HG03558 (cell line): ENCODE results near the gene HMGCS1.
"Not testable (repeated sequence)": the region's sequence is repeated elsewhere in the genome, so short reads cannot be mapped to it uniquely, and the experiment has no call there.

Experiments used
- ATAC-seq: cut with Tn5 transposase; IDR thresholded peaks from one replicate; pipeline ENCODE4 v1.9.1; 2021; ENCODE audit warnings: moderate number of reproducible peaks; ENCODE audit not compliant: unreplicated experiment; ENCODE audit errors: extremely low read depth

The HMGCS1 gene

DNA sequence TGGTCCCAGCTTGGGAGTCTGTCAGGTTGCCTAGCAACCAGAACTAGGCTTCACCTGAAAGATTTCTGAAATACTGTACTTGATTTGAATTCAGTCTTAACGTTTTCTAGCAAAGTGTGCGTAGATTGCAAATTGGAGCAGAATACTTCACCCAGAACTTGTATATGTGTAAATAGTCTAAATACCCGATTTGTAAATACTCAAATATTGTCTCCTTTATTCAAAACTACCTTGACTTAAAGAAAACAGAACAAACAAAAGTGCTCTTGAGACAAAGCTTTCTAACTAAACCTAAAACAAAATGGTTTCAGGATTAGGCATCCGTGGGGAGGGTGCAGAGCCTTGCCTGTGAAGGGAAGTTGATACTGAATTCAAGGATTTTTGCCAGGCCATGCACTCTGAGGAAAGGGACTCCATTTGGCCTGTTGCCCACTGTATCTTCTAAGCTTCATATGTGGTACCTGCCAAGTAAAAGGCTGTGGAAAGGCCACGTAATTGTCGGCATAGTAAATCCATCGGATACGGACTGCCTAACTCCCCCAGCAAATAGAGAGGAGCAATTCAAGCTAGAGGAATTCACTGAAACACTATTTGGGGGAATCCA is 744 bp upstream of the HMGCS1 start:
- no peak for ATAC-seq

DNA sequence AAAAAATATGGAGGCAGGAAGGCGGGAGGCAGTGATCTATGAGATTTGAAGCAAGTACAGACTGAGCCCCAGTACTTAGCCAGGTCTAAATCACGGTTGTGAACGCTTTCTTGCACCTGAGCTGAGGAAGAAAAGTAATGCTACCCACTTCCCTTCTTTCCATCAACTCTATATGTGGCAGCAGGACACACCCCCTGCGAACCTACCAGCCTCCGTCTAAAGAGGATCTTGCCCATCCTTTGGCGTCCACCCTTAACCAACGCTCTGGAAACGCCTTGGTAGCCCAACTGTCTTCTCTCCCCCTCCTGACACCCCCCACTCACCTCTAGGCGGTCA is 545 bp downstream of the HMGCS1 start:
- ATAC-seq, result peak; percentile 0

DNA sequence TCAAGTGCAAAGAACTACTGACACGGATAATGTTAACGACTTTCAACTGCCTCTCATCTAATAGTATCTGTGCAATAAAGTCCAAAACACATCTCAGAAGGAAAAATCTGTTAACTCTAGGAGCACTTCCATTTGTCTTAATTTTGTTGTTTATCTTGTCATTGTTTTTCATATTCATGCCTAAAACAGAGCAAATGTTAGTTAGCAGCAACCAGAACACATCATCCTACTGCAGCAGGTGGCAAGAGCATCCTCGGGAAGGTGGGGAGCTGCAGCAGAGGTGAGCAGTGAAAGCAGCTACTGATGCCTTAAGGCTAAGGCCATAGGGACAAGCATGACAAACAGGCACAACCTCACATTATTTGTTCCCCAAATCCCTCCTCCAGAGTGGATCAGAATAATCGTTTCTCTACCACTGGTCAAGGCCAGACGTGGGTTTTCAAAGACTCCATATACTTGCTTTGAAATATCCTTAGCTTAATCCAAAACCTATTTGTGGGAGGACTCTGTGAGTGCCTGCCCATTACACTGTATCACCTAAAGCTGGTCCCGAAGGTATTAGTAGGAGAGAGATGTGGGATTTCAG is 1.0 kb downstream of the HMGCS1 start:
- no peak for ATAC-seq

DNA sequence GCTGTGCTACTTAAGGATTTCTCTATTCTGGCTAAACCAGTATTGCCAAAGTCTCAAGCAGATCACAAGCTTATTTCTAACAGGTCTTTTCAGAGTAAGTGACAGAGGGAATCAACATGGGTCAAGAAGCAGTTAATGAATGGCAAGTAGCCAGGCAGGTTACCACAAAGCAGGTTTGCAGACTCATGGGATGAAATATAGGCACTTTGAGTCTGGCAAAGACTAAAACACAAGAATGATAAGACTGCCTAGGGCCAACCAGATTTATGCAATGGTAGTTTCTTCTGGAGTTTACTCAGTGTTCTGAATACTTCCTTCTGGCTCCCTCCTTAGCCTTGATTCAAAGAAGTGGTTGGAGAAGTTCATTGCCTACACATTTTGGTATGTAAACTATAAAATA is 3.6 kb downstream of the HMGCS1 start:
- ATAC-seq, result no peak

DNA sequence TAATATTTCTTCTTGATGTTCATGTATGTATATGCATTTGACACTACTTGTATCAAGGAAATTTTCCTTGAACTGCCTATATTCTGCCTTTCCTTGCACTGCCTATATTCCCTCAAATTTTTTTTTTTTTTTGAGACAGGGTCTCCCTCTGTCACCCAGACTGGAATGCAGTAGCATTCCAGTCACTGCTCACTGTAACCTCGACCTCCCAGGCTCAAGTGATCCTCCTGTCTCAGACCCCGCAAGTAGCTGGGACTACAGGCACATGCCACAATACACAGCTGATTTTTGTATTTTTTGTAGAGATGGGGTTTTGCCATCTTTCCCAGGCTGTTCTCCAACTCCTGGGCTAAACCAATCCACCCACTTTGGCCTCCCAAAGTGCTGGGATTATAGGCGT is 4.1 kb downstream of the HMGCS1 start:
- ATAC-seq, result no peak

DNA sequence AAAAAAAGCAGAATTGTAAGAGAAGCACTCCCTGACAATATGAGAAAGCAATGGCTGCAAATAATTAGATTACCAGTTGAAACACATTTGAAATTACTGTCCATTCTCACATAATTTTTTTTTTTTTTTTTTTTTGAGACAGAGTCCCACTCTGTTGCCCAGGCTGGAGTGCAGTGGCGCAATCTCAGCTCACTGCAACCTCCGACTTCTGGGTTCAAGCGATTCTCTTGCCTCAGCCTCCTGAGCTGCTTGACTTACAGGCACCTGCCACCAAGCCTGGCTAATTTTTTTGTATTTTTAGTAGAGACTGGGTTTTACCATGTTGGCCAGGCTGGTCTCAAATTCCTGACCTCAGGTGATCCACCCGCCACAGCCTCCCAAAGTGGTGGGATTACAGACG is 6.3 kb downstream of the HMGCS1 start:
- not testable (repeated sequence) for ATAC-seq

DNA sequence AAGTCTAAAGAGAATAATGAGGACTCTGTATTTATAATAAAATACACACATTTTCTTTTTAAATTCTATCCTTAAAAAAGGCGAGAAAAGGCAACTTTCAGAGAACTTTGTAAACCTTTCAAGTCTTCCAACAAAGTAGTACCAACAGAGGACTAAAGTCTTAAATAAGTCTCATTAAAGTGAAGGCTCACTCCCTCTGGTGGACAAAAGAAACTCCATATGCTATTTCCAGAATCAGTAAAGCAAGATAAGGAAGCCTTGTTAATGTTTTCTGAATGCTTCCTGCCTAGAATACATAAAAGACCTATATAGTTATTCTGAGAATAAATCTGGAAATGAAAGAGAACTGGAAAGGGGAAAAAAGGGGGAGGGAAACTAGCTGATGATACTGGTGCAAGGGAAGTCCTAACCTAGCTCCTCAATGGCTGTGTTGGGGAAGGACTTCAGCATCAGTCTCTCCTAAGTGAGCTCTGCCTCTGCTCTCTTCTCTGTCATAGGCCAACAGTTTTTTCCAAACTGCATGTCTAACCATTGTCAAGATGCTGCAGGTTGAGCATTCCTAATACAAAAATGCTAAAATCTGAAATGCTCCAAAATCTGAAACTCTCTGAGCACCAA is 7.2 kb downstream of the HMGCS1 start:
- no peak for ATAC-seq

DNA sequence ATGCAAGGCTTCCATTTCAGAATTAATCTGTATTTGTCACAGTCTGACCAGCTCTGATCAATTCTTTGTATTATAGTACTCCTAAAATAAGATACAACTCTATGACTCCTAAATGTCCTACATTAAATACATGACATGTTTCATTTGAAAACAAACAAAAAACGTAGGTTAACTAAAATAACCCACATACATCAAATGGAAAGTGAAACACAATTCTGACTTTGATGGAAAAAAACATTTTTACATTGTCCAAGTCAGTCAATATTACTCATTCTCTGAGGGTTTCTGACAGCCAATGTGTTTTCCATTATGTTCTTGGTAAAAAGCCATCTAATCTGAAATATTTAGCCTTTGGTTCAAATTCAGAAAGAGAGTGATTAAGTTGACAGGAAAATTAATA is 8.7 kb downstream of the HMGCS1 start:
- ATAC-seq, result no peak

DNA sequence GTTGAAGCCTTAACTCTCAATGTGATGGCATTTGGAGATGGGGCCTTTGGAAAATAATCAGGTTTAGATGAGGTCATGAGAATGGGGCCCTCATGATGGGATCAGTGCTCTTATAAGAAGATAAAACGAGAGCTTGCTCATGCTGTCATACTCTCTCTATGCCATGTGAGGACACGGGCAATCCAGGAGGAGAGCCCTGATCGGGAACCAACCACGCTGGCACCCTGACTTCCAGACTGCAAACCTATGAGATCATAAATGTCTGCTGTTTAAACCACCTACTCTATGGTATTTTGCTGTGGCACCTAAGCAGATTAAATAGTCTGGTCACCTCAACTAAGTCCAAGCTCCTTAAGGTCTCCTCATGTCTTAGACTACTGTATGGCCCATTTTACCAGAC is 10.0 kb downstream of the HMGCS1 start:
- ATAC-seq, result no peak

DNA sequence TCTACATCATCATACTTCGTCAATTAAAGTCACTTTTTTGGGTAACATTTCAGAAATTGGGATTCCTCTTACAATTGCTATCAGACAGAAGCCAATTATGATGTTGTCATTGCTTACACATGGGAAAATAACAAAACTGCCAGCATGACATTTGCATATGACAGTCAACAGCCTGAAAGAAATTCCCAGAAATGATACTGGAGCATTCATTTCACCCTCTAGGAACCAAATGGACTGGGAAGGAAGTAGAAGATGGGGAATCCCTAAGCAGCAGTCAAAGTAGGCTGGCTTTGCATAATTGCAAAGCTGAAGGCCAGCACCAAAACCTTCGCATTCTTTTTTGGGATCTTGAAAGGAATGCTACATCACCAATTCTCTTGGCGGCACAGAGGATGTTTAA is 10.7 kb downstream of the HMGCS1 start:
- ATAC-seq, result no peak

DNA sequence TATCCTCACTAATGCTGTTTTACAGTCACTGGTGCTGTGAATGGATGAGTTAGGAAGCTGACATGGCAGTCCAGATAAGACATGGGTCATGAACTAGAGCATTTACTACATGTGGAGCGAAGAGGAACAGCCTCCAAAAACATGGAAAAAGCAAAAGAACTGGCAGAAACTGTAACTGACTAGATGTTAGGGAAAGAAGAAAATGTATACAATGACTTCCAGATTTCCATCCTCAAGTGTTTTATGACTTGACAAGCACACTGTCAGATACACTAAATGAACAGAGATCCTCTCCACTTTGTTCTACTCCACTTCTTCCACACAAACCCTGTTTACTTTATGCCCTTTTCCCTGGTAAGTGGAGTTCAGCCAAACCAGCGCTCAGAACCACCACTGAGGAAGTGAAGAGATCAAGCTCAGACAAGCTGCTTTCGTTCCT is 11.5 kb downstream of the HMGCS1 start:
- no peak for ATAC-seq

DNA sequence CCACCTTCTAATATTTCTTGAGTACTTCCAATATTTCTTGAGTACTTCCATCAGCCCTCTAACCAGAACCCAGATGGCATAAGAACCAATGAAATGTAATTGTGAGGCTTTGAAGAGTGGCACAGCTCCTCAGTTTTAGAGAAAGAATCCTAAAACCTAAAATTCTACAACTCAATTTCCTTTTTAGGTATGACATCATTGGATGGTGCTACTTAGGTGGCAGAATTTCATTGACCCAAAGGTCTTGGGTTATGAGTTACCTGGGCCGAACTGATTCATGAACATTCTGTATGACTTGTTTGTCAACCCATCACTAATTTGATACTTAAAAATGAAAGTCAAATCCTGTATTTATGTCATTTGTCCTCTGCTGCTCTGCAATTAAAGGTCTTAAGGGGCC is 13.1 kb downstream of the HMGCS1 start:
- no peak for ATAC-seq

DNA sequence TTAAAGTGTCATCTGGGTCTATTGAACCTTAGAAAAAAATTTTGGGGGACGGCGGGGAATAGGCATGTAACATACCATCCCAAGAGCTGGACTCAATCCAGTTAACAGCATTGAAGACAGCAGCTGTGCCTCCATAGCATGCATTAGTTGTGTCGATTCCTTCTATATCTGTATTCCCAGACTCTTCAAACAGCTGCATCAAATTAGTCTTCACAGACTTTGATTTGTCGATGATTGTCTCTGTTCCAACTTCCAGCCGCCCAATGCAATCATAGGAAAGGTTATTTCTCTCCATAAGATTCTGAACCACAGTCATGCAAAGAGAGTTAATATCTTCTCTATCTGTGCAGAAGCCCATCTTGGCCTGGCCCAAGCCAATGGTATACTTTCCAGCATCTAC is 14.8 kb downstream of the HMGCS1 start:
- ATAC-seq, result no peak

DNA sequence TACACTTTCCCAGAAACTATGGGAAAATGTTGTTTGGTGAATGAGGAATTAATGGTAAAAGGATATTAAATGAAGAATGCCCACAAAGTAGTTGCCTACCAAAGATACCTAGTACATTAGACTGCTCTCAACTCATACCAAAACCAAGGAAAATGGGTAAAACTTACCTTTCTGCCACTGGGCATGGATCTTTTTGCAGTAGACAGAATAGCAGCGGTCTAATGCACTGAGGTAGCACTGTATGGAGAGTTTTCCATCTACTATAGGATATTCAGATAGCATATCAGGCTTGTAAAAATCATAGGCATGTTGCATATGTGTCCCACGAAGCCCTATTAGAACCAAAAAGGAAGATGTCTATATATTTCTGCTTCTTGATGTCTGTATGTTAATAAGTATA is 16.4 kb downstream of the HMGCS1 start:
- no peak for ATAC-seq

DNA sequence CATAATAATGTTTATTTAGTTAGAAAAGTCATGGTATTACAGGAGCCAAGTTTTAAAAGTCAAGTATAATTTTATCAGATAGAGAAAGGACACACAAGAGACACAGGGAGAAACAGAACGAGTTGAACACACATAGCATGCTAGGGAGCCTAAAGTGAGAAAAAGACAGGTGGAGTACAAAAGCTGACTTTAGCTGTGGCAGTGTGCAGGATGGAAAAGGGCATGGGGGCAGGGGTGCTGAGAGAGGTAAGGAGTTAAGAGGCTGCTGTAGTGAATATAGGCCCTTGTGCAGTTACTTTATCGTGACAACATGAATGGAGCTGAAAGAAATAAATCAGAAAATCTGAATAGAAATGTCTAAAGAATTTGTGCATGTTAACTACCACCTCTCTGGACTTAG is 18.0 kb downstream of the HMGCS1 start:
- ATAC-seq, result no peak

DNA sequence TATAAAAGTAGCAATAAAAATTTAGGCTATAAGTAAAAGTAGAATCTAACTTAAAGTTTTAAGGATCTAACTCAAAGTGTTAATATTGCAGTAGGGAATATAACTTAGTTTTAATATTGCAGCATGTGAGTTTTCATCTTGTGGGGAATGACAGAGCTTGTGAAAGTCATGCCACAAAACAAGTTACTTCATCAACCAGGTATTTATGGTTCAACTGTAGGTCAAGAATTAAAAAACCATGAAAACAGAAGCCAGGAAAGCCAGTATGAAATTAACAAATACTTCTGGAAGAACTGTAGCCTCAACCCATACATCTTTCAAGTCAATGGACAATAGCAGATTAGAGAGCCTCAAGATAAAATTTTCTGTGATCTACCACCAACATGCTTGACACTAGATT is 19.0 kb downstream of the HMGCS1 start:
- no peak for ATAC-seq

DNA sequence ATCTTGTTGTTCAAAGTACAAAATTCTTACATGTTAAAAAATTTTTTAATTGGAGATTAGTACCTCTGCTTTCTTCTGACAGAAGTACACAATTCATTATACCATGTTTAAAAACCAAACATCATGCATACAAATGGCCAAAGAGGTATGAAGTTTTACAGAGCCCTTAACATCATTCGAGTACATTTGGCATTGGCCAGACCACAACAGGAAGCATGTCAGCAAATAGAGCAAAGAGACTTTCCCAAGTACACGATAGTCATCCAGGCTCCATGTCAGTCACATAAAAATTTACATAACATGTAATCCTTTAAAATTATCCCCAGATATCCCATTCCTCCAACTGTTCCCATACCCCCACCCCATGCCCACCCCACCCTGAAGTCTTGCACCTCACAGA is 22.5 kb downstream of the HMGCS1 start:
- no peak for ATAC-seq

DNA sequence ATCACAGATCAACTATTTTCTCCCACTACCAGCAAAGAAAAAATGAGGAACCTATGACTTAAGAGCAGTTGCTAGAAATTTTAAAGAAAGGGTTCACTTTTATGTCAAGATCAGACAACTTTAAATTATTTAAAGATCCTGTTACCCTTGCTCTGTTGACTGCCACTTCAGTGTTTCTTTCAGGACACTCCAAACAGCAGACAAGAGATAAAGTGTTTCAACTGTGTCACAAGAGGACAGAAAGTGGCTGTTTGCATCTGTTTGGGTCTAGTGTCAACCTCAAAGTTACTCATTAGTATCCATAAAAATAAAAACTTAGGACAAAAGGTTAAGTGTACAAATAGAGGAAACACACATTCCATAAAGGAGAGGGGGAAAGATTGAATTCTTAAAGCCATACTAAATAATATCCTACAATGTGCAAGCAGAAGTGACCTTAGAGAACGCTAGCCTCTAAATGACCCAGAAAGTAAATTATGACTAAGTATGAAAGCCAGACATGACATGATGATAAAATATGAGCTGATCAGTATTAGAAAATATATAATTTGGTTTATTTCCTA is 24.9 kb downstream of the HMGCS1 start:
- no peak for ATAC-seq

DNA sequence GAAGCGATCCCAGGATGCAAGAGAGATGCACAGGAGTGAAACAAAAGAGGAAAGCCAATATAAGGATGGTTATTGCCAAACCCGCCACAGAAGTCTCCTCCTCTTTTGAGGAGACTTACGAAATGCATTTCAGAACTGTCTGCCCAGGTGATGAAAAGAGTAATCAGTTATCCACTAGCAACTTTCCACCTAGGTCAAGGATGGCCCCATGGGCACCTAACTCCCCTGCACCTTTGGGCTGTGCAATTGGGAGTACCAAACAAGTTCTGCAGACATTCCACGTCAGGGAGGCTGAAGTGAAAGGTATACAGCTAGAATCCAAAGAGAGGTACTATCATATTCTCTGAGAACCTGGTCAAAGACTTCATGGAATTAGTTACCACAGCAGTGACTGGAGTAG is 25.7 kb downstream of the HMGCS1 start:
- no peak for ATAC-seq

DNA sequence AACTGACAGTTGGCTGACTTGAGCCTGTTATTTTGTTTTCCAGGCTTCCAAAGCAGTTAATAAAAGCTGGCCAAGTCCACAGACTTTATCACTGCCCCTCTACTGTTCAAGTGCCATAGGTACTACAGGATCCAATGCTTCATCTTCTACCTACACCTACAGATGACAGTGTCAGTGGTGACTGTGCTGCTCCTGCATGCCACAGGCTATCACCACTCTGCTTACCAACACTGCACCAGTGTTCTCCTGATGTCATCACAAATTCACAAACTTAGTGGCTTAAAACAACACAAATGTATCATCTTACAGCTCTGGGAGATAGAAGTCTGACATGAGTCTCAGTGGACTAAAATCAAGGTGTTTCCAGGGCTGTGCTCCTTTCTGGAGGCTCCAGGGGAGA is 26.6 kb downstream of the HMGCS1 start:
- ATAC-seq, result no peak

DNA sequence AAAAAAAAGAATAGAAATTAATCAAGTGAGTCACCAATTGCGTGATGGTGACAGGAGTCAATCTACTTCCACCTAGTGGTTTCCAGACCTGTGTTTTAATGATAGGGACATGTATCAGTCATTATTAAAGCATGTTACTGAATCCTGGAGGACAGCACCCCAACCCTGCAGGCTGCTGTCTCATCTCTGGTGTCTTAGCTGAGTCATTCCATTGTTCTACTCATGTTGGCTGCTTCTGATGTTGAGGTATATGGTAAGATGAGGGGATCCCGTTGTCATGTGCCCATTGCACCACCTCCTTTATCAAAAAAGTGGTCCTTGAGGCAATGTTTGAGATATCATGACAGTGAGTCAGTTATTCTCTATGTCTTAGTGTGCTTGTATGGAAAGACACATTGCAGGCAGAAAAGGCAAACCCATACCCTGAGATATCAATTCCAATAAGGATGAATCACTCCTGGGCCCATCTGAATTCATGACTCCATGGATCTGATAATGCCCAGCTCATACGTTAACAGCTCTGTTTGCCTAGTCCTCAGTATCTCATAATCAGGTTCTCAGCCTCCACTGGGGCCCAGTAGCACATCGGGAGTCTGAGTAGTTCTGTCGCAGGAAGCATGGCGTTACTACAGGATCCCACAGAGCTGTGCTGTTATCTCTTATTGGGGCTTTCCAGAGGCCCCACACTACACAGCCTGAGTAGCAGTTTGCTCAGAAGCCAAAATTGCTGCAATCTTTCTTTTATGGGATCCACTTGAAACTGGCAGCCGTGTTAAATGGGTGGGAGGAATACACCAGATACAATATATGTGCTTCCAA is 31.2 kb downstream of the HMGCS1 start:
- no peak for ATAC-seq
